Body of pancreas (tissue), 4 donors: ENCODE measurements around the gene HSPB1.

Experiments used
- POLR2A ChIP-seq, 3 donors: fragments of 450-650 bp; IDR thresholded peaks; one replicate each; pipeline ENCODE4 v1.6.1; 2016; ENCODE audit warnings: antibody characterized with exemption in 3 of 3, mild to moderate bottlenecking in 2 of 3
- TF ChIP-seq, protein P1 (sequence below), 7 experiments: fragments of 450-650 bp in 4 of 7; fragments of 200-600 bp in 3 of 7; sonication (generic) in 3 of 7; IDR thresholded peaks; one replicate each; pipeline ENCODE4 v1.5.1; 2016 to 2019; ENCODE audit warnings: antibody characterized with exemption in 7 of 7

DNA sequence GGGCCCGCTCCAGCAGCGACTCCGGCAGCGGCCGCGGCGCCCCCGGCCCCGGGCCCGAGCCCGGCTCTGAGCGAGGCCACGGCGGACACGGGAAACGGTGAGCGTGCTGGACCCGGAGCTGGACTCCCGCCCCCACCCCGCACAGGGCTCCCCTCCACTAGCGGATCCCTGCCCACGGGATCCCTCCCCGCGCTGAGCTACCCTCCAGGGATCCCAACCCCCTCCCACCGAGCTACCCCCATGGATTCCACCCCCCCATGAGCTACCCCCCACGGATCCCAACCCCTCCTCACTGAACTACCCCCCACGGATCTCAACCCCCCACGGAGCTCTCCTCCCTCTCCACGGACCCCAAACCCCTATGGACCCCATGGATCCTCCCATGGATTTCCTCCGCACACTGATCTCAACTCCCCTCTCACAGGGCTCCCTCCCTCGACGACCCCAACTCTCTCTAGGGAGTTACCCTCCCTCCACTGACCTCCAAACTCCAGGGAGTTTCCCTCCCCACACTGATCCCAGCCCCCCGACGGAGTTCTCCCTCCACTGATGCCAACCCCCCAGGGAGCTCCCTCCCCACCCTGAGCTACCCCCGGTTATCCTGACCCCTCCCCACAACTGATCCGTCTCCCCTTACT is 20.6 kb upstream of the HSPB1 start:
- TF ChIP-seq POLR2A (IDR thresholded peaks at IDR 0.05) = no peak
- TF ChIP-seq, protein P1, sequence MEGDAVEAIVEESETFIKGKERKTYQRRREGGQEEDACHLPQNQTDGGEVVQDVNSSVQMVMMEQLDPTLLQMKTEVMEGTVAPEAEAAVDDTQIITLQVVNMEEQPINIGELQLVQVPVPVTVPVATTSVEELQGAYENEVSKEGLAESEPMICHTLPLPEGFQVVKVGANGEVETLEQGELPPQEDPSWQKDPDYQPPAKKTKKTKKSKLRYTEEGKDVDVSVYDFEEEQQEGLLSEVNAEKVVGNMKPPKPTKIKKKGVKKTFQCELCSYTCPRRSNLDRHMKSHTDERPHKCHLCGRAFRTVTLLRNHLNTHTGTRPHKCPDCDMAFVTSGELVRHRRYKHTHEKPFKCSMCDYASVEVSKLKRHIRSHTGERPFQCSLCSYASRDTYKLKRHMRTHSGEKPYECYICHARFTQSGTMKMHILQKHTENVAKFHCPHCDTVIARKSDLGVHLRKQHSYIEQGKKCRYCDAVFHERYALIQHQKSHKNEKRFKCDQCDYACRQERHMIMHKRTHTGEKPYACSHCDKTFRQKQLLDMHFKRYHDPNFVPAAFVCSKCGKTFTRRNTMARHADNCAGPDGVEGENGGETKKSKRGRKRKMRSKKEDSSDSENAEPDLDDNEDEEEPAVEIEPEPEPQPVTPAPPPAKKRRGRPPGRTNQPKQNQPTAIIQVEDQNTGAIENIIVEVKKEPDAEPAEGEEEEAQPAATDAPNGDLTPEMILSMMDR (IDR thresholded peaks at IDR 0.05) = no peak
